ENCODE results near the gene LRRC58.

- TF ChIP-seq CTCF (IDR thresholded peaks at IDR 0.05) = no peak
- TF ChIP-seq POLR2A (IDR thresholded peaks at IDR 0.05) = no peak
Observed at GRCh38 chr3:120326784-120327183, 22.4 kb downstream of the LRRC58 start.
